GM23338 (cell line): ENCODE measurements around the gene CHST11.

Experiments
- CTCF ChIP-seq, 2 experiments: fragments of 200-600 bp in 1 of 2; sonication (generic) in 1 of 2; conservative IDR thresholded peaks; 2 replicates each; pipeline versions ENCODE4 v1.5.1 to v1.6.1; 2016 to 2017; ENCODE audit warnings: antibody characterized with exemption in 2 of 2, low read depth in 2 of 2, mild to moderate bottlenecking in 2 of 2, moderate library complexity in 1 of 2
- EZH2 ChIP-seq: fragments of 200-600 bp; sonication (generic); IDR thresholded peaks from one replicate; pipeline ENCODE4 v1.8.0; 2017; ENCODE audit warnings: antibody characterized with exemption, mild to moderate bottlenecking, low read depth; ENCODE audit not compliant: unreplicated experiment
- EZH2phosphoT487 ChIP-seq: fragments of 200-600 bp; sonication (generic); IDR thresholded peaks from one replicate; pipeline ENCODE4 v1.8.1; 2018; ENCODE audit warnings: antibody characterized with exemption; ENCODE audit not compliant: unreplicated experiment
- POLR2AphosphoS5 ChIP-seq: IDR thresholded peaks from 2 replicates; pipeline ENCODE4 v1.6.1; 2016; ENCODE audit warnings: antibody characterized with exemption, low read depth
- REST ChIP-seq: IDR thresholded peaks from one replicate; pipeline ENCODE4 v1.6.1; 2018; ENCODE audit warnings: antibody characterized with exemption; ENCODE audit not compliant: unreplicated experiment
- ZNF114 ChIP-seq: fragments of 250-450 bp; sonication (Bioruptor Pico); IDR thresholded peaks from 2 replicates; pipeline ENCODE4 v1.5.0; 2020; ENCODE audit warnings: mild to moderate bottlenecking, moderate library complexity

- TF ChIP-seq EZH2, result no peak
- no peak for TF ChIP-seq REST
- no peak for TF ChIP-seq CTCF (conservative IDR thresholded peaks at IDR 0.05; ENCODE audit: low read depth in 2 of 2)
- no peak for TF ChIP-seq POLR2AphosphoS5
- TF ChIP-seq ZNF114 (CRISPR knock-in tag), result no peak
- TF ChIP-seq EZH2phosphoT487, result no peak
Measured at GRCh38 chr12:104656921-104657320, 200.2 kb downstream of the CHST11 start.
